GM19351 (cell line): ENCODE results near the gene SLC12A1.
A peak's percentile ranks its signal among the peaks of the same experiment; 100 is the strongest.

Experiments used
- ATAC-seq: cut with Tn5 transposase; IDR thresholded peaks from one replicate; pipeline ENCODE4 v1.9.1; 2021; ENCODE audit warnings: mild to moderate bottlenecking, moderate library complexity; ENCODE audit not compliant: unreplicated experiment

Gene SLC12A1

GRCh38 chr15:48242015-48242414, 35.9 kb downstream of the SLC12A1 start:
- no peak for ATAC-seq

- ATAC-seq: no peak
These were observed 36.4 kb downstream of the SLC12A1 start for GRCh38 chr15:48242535-48242934.

GRCh38 chr15:48244921-48245320, 38.8 kb downstream of the SLC12A1 start:
- no peak for ATAC-seq

- no peak for ATAC-seq
These were observed 42.3 kb downstream of the SLC12A1 start for GRCh38 chr15:48248414-48248813.

GRCh38 chr15:48250640-48251076, 44.6 kb downstream of the SLC12A1 start:
- ATAC-seq: peak; percentile 79

- no peak for ATAC-seq
These were observed 47.1 kb downstream of the SLC12A1 start for GRCh38 chr15:48253172-48253571.

- no peak for ATAC-seq
These were observed 59.0 kb downstream of the SLC12A1 start for GRCh38 chr15:48265135-48265534.

GRCh38 chr15:48266024-48266689, 60.1 kb downstream of the SLC12A1 start:
- ATAC-seq: no peak

GRCh38 chr15:48267766-48268165, 61.7 kb downstream of the SLC12A1 start:
- no peak for ATAC-seq

GRCh38 chr15:48273049-48273448, 66.9 kb downstream of the SLC12A1 start:
- ATAC-seq: no peak

GRCh38 chr15:48278666-48279065, 72.6 kb downstream of the SLC12A1 start:
- ATAC-seq: no peak

- no peak for ATAC-seq
These were observed 73.5 kb downstream of the SLC12A1 start for GRCh38 chr15:48279608-48280007.

GRCh38 chr15:48281674-48282073, 75.6 kb downstream of the SLC12A1 start:
- no peak for ATAC-seq

GRCh38 chr15:48282216-48282615, 76.1 kb downstream of the SLC12A1 start:
- ATAC-seq: no peak

- no peak for ATAC-seq
These were observed 77.5 kb downstream of the SLC12A1 start for GRCh38 chr15:48283396-48284145.

- ATAC-seq: peak; percentile 87
These were observed 79.5 kb downstream of the SLC12A1 start for GRCh38 chr15:48285329-48286214.

GRCh38 chr15:48289628-48290027, 83.5 kb downstream of the SLC12A1 start:
- no peak for ATAC-seq

- no peak for ATAC-seq
These were observed 86.4 kb downstream of the SLC12A1 start for GRCh38 chr15:48292458-48292857.

GRCh38 chr15:48297668-48298067, 91.6 kb downstream of the SLC12A1 start:
- no peak for ATAC-seq

- no peak for ATAC-seq
These were observed 92.8 kb downstream of the SLC12A1 start for GRCh38 chr15:48298914-48299313.

GRCh38 chr15:48300038-48300437, 93.9 kb downstream of the SLC12A1 start:
- no peak for ATAC-seq
